ENCODE measurements around the gene SNX8. TPM values are rescaled to one million over a fixed set of nuclear protein-coding genes. Genes with fewer than 3 reads are reported as not detected.

Gene SNX8
- total and polyA plus RNA-seq, 2 of the 13 experiments (the other 11 are each of a cell fraction or from before 2014, with no cell fraction given) = 20.6 to 45.2 TPM

DNA sequence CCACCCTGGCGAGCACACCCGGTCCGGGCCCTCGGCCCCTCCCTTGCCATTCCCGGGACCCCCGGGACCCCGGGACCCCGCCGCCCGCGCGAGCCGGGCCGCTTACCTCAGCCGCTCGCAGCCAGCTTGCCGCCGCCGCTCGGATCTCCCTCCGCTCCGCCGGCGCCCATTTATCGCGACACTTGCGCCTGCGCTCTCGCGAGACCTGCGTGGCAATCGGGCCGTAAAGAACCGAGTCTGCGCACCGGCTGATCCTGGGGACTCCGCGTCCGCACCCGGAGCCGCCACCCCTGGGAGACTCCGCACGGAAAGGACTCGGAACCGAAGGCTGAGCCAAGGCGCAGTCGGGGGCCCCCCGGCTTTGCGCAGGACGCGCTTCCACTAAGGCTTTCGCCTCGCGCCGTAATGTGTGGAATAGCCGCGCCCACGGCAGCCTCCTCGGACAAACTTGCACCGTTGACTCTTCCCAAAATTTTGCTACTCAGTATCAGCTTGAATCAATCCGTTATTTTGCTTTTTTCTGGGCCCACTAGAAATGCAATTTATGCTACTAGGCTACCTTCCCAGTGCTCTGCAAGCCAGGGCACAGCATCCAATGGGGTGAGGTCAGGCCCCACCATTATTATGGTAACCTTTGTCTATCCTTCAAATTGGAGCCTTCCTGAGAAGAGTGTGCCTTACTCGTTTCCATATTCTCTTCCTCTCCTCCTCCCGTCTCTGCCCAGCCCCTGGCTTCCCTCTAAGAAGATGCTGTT, 81.3 kb downstream of the SNX8 start, which contains the start of gene MAD1L1 (continued):
- TF ChIP-seq, protein P1, sequence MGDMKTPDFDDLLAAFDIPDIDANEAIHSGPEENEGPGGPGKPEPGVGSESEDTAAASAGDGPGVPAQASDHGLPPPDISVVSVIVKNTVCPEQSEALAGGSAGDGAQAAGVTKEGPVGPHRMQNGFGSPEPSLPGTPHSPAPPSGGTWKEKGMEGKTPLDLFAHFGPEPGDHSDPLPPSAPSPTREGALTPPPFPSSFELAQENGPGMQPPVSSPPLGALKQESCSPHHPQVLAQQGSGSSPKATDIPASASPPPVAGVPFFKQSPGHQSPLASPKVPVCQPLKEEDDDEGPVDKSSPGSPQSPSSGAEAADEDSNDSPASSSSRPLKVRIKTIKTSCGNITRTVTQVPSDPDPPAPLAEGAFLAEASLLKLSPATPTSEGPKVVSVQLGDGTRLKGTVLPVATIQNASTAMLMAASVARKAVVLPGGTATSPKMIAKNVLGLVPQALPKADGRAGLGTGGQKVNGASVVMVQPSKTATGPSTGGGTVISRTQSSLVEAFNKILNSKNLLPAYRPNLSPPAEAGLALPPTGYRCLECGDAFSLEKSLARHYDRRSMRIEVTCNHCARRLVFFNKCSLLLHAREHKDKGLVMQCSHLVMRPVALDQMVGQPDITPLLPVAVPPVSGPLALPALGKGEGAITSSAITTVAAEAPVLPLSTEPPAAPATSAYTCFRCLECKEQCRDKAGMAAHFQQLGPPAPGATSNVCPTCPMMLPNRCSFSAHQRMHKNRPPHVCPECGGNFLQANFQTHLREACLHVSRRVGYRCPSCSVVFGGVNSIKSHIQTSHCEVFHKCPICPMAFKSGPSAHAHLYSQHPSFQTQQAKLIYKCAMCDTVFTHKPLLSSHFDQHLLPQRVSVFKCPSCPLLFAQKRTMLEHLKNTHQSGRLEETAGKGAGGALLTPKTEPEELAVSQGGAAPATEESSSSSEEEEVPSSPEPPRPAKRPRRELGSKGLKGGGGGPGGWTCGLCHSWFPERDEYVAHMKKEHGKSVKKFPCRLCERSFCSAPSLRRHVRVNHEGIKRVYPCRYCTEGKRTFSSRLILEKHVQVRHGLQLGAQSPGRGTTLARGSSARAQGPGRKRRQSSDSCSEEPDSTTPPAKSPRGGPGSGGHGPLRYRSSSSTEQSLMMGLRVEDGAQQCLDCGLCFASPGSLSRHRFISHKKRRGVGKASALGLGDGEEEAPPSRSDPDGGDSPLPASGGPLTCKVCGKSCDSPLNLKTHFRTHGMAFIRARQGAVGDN (CRISPR knock-in tag; IDR thresholded peaks at IDR 0.05) = peak; percentile 71; the same call in 1 of the 2 replicates
- TF ChIP-seq, protein P2, sequence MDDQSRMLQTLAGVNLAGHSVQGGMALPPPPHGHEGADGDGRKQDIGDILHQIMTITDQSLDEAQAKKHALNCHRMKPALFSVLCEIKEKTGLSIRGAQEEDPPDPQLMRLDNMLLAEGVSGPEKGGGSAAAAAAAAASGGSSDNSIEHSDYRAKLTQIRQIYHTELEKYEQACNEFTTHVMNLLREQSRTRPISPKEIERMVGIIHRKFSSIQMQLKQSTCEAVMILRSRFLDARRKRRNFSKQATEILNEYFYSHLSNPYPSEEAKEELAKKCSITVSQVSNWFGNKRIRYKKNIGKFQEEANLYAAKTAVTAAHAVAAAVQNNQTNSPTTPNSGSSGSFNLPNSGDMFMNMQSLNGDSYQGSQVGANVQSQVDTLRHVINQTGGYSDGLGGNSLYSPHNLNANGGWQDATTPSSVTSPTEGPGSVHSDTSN (CRISPR knock-in tag; IDR thresholded peaks at IDR 0.05; ENCODE audit: borderline replicate concordance) = no peak
- TF ChIP-seq SPEN (CRISPR knock-in tag; IDR thresholded peaks at IDR 0.05; ENCODE audit: low read depth) = peak; percentile 88
- peak; percentile 91 for TF ChIP-seq GATAD1 (CRISPR knock-in tag; IDR thresholded peaks at IDR 0.05)
- TF ChIP-seq, protein P3, sequence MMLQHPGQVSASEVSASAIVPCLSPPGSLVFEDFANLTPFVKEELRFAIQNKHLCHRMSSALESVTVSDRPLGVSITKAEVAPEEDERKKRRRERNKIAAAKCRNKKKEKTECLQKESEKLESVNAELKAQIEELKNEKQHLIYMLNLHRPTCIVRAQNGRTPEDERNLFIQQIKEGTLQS (CRISPR knock-in tag; IDR thresholded peaks at IDR 0.05) = no peak
- no peak for TF ChIP-seq ZSCAN21 (CRISPR knock-in tag; IDR thresholded peaks at IDR 0.05; ENCODE audit: borderline replicate concordance)
- TF ChIP-seq, protein P4, sequence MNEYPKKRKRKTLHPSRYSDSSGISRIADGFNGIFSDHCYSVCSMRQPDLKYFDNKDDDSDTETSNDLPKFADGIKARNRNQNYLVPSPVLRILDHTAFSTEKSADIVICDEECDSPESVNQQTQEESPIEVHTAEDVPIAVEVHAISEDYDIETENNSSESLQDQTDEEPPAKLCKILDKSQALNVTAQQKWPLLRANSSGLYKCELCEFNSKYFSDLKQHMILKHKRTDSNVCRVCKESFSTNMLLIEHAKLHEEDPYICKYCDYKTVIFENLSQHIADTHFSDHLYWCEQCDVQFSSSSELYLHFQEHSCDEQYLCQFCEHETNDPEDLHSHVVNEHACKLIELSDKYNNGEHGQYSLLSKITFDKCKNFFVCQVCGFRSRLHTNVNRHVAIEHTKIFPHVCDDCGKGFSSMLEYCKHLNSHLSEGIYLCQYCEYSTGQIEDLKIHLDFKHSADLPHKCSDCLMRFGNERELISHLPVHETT (CRISPR knock-in tag; conservative IDR thresholded peaks at IDR 0.05) = no peak
- TF ChIP-seq, protein P5, sequence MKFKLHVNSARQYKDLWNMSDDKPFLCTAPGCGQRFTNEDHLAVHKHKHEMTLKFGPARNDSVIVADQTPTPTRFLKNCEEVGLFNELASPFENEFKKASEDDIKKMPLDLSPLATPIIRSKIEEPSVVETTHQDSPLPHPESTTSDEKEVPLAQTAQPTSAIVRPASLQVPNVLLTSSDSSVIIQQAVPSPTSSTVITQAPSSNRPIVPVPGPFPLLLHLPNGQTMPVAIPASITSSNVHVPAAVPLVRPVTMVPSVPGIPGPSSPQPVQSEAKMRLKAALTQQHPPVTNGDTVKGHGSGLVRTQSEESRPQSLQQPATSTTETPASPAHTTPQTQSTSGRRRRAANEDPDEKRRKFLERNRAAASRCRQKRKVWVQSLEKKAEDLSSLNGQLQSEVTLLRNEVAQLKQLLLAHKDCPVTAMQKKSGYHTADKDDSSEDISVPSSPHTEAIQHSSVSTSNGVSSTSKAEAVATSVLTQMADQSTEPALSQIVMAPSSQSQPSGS (CRISPR knock-in tag; IDR thresholded peaks at IDR 0.05) = 0 out of 2 replicates have a peak, but pooled peaks have one; percentile 51
- TF ChIP-seq ZNF232 (CRISPR knock-in tag; IDR thresholded peaks at IDR 0.05; ENCODE audit: borderline replicate concordance) = peak; percentile 86; the same call in 1 of the 2 replicates
- TF ChIP-seq, protein P6, sequence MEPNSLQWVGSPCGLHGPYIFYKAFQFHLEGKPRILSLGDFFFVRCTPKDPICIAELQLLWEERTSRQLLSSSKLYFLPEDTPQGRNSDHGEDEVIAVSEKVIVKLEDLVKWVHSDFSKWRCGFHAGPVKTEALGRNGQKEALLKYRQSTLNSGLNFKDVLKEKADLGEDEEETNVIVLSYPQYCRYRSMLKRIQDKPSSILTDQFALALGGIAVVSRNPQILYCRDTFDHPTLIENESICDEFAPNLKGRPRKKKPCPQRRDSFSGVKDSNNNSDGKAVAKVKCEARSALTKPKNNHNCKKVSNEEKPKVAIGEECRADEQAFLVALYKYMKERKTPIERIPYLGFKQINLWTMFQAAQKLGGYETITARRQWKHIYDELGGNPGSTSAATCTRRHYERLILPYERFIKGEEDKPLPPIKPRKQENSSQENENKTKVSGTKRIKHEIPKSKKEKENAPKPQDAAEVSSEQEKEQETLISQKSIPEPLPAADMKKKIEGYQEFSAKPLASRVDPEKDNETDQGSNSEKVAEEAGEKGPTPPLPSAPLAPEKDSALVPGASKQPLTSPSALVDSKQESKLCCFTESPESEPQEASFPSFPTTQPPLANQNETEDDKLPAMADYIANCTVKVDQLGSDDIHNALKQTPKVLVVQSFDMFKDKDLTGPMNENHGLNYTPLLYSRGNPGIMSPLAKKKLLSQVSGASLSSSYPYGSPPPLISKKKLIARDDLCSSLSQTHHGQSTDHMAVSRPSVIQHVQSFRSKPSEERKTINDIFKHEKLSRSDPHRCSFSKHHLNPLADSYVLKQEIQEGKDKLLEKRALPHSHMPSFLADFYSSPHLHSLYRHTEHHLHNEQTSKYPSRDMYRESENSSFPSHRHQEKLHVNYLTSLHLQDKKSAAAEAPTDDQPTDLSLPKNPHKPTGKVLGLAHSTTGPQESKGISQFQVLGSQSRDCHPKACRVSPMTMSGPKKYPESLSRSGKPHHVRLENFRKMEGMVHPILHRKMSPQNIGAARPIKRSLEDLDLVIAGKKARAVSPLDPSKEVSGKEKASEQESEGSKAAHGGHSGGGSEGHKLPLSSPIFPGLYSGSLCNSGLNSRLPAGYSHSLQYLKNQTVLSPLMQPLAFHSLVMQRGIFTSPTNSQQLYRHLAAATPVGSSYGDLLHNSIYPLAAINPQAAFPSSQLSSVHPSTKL (CRISPR knock-in tag; IDR thresholded peaks at IDR 0.05) = peak; percentile 26; the same call in 1 of the 2 replicates
- TF ChIP-seq, protein P7, sequence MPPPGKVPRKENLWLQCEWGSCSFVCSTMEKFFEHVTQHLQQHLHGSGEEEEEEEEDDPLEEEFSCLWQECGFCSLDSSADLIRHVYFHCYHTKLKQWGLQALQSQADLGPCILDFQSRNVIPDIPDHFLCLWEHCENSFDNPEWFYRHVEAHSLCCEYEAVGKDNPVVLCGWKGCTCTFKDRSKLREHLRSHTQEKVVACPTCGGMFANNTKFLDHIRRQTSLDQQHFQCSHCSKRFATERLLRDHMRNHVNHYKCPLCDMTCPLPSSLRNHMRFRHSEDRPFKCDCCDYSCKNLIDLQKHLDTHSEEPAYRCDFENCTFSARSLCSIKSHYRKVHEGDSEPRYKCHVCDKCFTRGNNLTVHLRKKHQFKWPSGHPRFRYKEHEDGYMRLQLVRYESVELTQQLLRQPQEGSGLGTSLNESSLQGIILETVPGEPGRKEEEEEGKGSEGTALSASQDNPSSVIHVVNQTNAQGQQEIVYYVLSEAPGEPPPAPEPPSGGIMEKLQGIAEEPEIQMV (CRISPR knock-in tag; IDR thresholded peaks at IDR 0.05; ENCODE audit: low read depth) = peak; percentile 98
- no peak for TF ChIP-seq ZNF644 (CRISPR knock-in tag; IDR thresholded peaks at IDR 0.05; ENCODE audit: low read depth)
- no peak for TF ChIP-seq ZNF850 (CRISPR knock-in tag; conservative IDR thresholded peaks at IDR 0.05)

All from HepG2 (cell line).